H1 (cell line): ENCODE results near the gene PRADC1. TPM values are rescaled to one million over a fixed set of nuclear protein-coding genes. Genes with fewer than 3 reads are reported as not detected.

Experiments used
- polyA plus RNA-seq, 7 experiments: library from polyadenylated mRNA; depleted of rRNA in 3 of 7; stranded (reverse) in 5 of 7; unstranded in 2 of 7; fragments of >200 nt in 5 of 7; fragments of 200-250 nt in 2 of 7; gene quantifications; 1 replicate in 5 of 7; 2 replicates in 1 of 7; 4 replicates in 1 of 7; pipeline versions ENCODE4 v1.2.1 to v1.2.3, GENCODE V29; 2011 to 2013; ENCODE audit warnings: missing spikeins in 2 of 7, mixed read lengths in 2 of 7
- total RNA-seq: library from RNA; stranded (reverse); fragmentation: NEBNext Ultra II Directional; extraction: Animal tissue kit (Norgen Biotek cat#: 25700); gene quantifications from 2 replicates; pipeline ENCODE4 v1.2.1, GENCODE V29; 2021

PRADC1 gene
- total and polyA plus RNA-seq, 2 of the 8 experiments (the other 6 are each of a cell fraction or from before 2014, with no cell fraction given) = 8.9 to 13.1 TPM

Other genes with a start within 250 kb of the PRADC1 start
- 29.3 and 29.4 TPM in 2 replicates for gene SFXN5, start 161.5 kb downstream of the PRADC1 start, total RNA-seq
- gene SFXN5, start 161.5 kb downstream of the PRADC1 start, polyA plus RNA-seq (2011; rRNA removed) = 33.1 and 45.9 TPM in 2 replicates
- gene RAB11FIP5, start 120.3 kb downstream of the PRADC1 start, total RNA-seq = 13.5 and 17.0 TPM in 2 replicates
- 6.3 and 9.0 TPM in 2 replicates for gene RAB11FIP5, start 120.3 kb downstream of the PRADC1 start, polyA plus RNA-seq (2011; rRNA removed)
- gene NOTO, start 30.7 kb downstream of the PRADC1 start, total RNA-seq = 0.44 and 0.54 TPM in 2 replicates
- 0.33 and 0.46 TPM in 2 replicates for gene NOTO, start 30.7 kb downstream of the PRADC1 start, polyA plus RNA-seq (2011; rRNA removed)
- gene SMYD5, start 19.0 kb downstream of the PRADC1 start, total RNA-seq = 56.7 and 61.5 TPM in 2 replicates
- 35.2 and 43.3 TPM in 2 replicates for gene SMYD5, start 19.0 kb downstream of the PRADC1 start, polyA plus RNA-seq (2011; rRNA removed)
- 474 and 486 TPM in 2 replicates for gene CCT7, start 1.1 kb upstream of the PRADC1 start, total RNA-seq
- 440 and 465 TPM in 2 replicates for gene CCT7, start 1.1 kb upstream of the PRADC1 start, polyA plus RNA-seq (2011; rRNA removed)
- gene FBXO41, start 51.2 kb upstream of the PRADC1 start, total RNA-seq = 13.5 and 14.3 TPM in 2 replicates
- 11.2 and 16.3 TPM in 2 replicates for gene FBXO41, start 51.2 kb upstream of the PRADC1 start, polyA plus RNA-seq (2011; rRNA removed)
- gene EGR4, start 60.3 kb upstream of the PRADC1 start, total RNA-seq = 0.20 TPM in 1 of 2 replicates, not detected in the other
- 0.08 TPM in 1 of 2 replicates, not detected in the other for gene EGR4, start 60.3 kb upstream of the PRADC1 start, polyA plus RNA-seq (2011; rRNA removed)
- 44.6 and 45.6 TPM in 2 replicates for gene ALMS1, start 152.6 kb upstream of the PRADC1 start, total RNA-seq
- gene ALMS1, start 152.6 kb upstream of the PRADC1 start, polyA plus RNA-seq (2011; rRNA removed) = 21.4 and 21.8 TPM in 2 replicates